Esophagus squamous epithelium (tissue), 5 donors: ENCODE measurements around the gene SCD5. TPM values are rescaled to one million over a fixed set of nuclear protein-coding genes. Genes with fewer than 3 reads are reported as not detected.

Experiments
- DNase-seq: peaks from one replicate; lab custom pipeline; 2025; lab: John Stamatoyannopoulos, UW
- H3K27ac ChIP-seq, 4 donors: fragments of 200-600 bp; sonication (generic); one replicate each; pipeline ENCODE4 v1.5.1; 2016 to 2019; ENCODE audit warnings: mild to moderate bottlenecking in 1 of 4
- H3K27me3 ChIP-seq, 4 donors: fragments of 200-600 bp; sonication (generic); 1 replicate in 3 of 4; 2 replicates in 1 of 4; pipeline versions ENCODE4 v1.5.1 to v1.6.0; 2017 to 2021; ENCODE audit warnings: antibody characterized with exemption in 1 of 4
- H3K36me3 ChIP-seq, 3 donors: fragments of 200-600 bp; sonication (generic); one replicate each; pipeline ENCODE4 v1.5.1; 2016 to 2019
- H3K4me1 ChIP-seq, 3 donors: fragments of 200-600 bp; sonication (generic); one replicate each; pipeline ENCODE4 v1.5.1; 2017 to 2019
- H3K4me3 ChIP-seq, 4 donors: fragments of 200-600 bp; sonication (generic); 1 replicate in 3 of 4; 2 replicates in 1 of 4; pipeline ENCODE4 v1.5.1; 2016 to 2019; ENCODE audit warnings: mild to moderate bottlenecking in 2 of 4, moderate library complexity in 1 of 4
- H3K9me3 ChIP-seq, 3 donors: fragments of 200-600 bp; sonication (generic); one replicate each; pipeline ENCODE4 v1.5.1; 2016 to 2019
- CTCF ChIP-seq, 6 experiments: fragments of 450-650 bp in 4 of 6; fragments of 200-600 bp in 2 of 6; sonication (generic) in 2 of 6; IDR thresholded peaks; one replicate each; pipeline ENCODE4 v1.5.1; 2016 to 2019; ENCODE audit warnings: antibody characterized with exemption in 6 of 6, mild to moderate bottlenecking in 4 of 6, moderate library complexity in 4 of 6
- POLR2A ChIP-seq, 4 donors: fragments of 450-650 bp; IDR thresholded peaks; one replicate each; pipeline ENCODE4 v1.6.1; 2017; ENCODE audit warnings: antibody characterized with exemption in 4 of 4, mild to moderate bottlenecking in 4 of 4, moderate library complexity in 3 of 4
- WGBS, 2 donors: methylation state at CpG; one replicate each; pipeline ENCODE4 v1.1.5; 2018; 5-methylcytosine and 5-hydroxymethylcytosine counted together
- intact Hi-C: fragments of 100-400 bp; cut with DNase I; formaldehyde crosslinking; loops from one replicate; pipeline ENCODE4 v1.15.0; 2022
- total RNA-seq, 4 donors: library from RNA; depleted of rRNA; stranded (reverse); fragments of >200 nt; gene quantifications; one replicate each; pipeline ENCODE4 v1.1.0, GENCODE V29; 2016
- donor health status: DM: yes; HTN: yes; CAD: no.

The SCD5 gene
- total RNA-seq, 4 donors from 2014 or later = 1.2 to 6.3 (median 4.3) TPM

GRCh38 chr4:82624819-82625218 lies 173.8 kb downstream of the SCD5 start:
- Histone ChIP-seq H3K36me3 (no peaks in the 10 kb centered on the region), H3K27ac (no peak overlapping the region), H3K9me3 (no peaks in the 10 kb centered on the region), H3K4me3 (no peak overlapping the region), H3K4me1 (no peaks in the 10 kb centered on the region), H3K27me3 (no peaks in the 10 kb centered on the region)
- TF ChIP-seq CTCF (IDR thresholded peaks at IDR 0.05) (no peak), POLR2A (IDR thresholded peaks at IDR 0.05) (no peak)
- 85 to 89% methylated on average over 3 to 4 of the region's 4 CpGs for WGBS, 2 donors
- intact Hi-C loops = no loop called here
- DNase-seq = no peak

- no peak overlapping the region for H3K27ac ChIP-seq
- no peaks in the 10 kb centered on the region for H3K9me3 ChIP-seq
- TF ChIP-seq POLR2A (IDR thresholded peaks at IDR 0.05) (no peak), CTCF (IDR thresholded peaks at IDR 0.05) (no peak)
- H3K36me3 ChIP-seq = no peaks in the 10 kb centered on the region
- intact Hi-C loops = no loop called here
- H3K4me3 ChIP-seq = no peak overlapping the region
- DNase-seq = no peak
- 51 to 58% methylated on average over 4 of the region's 4 CpGs for WGBS, 2 donors
- H3K27me3 ChIP-seq = no peaks in the 10 kb centered on the region
- no peaks in the 10 kb centered on the region for H3K4me1 ChIP-seq
Measured at GRCh38 chr4:82623121-82623683, 175.4 kb downstream of the SCD5 start.

- WGBS, 2 donors = 77 to 91% methylated on average over 3 of the region's 3 CpGs
- Histone ChIP-seq H3K36me3 (no peaks in the 10 kb centered on the region), H3K4me1 (no peaks in the 10 kb centered on the region), H3K27me3 (peaks cover 0 to 5% (median 0%) of the 10 kb centered on the region in 4 donors), H3K4me3 (no peak overlapping the region), H3K27ac (no peak overlapping the region), H3K9me3 (no peaks in the 10 kb centered on the region)
- TF ChIP-seq CTCF (IDR thresholded peaks at IDR 0.05) (no peak), POLR2A (IDR thresholded peaks at IDR 0.05) (no peak)
- intact Hi-C loops = no loop called here
- no peak for DNase-seq
Measured at GRCh38 chr4:82621251-82621650, 177.3 kb downstream of the SCD5 start.

- intact Hi-C loops = no loop called here
- H3K27me3 ChIP-seq = peaks cover 0 to 14% (median 0%) of the 10 kb centered on the region in 4 donors
- no peak for DNase-seq
- WGBS, 2 donors = 76 to 79% methylated on average over 6 of the region's 6 CpGs
- H3K9me3 ChIP-seq = no peaks in the 10 kb centered on the region
- H3K36me3 ChIP-seq = no peaks in the 10 kb centered on the region
- no peak overlapping the region for H3K27ac ChIP-seq
- no peak overlapping the region for H3K4me3 ChIP-seq
- TF ChIP-seq CTCF (IDR thresholded peaks at IDR 0.05) (no peak), POLR2A (IDR thresholded peaks at IDR 0.05) (no peak)
- H3K4me1 ChIP-seq = no peaks in the 10 kb centered on the region
Measured at GRCh38 chr4:82620126-82620735, 178.4 kb downstream of the SCD5 start.

GRCh38 chr4:82618103-82618720 lies 180.4 kb downstream of the SCD5 start:
- no peak overlapping the region for H3K4me3 ChIP-seq
- TF ChIP-seq CTCF (IDR thresholded peaks at IDR 0.05) (no peak), POLR2A (IDR thresholded peaks at IDR 0.05) (no peak)
- H3K36me3 ChIP-seq = no peaks in the 10 kb centered on the region
- no peaks in the 10 kb centered on the region for H3K4me1 ChIP-seq
- peaks cover 0 to 17% (median 0%) of the 10 kb centered on the region in 4 donors for H3K27me3 ChIP-seq
- no peak for DNase-seq
- H3K9me3 ChIP-seq = no peaks in the 10 kb centered on the region
- intact Hi-C loops = no loop called here
- H3K27ac ChIP-seq = no peak overlapping the region
- 48 to 60% methylated on average over 2 of the region's 2 CpGs for WGBS, 2 donors
